ENCODE measurements around the gene MYF5. TPM values are rescaled to one million over a fixed set of nuclear protein-coding genes. Genes with fewer than 3 reads are reported as not detected.

MYF5 gene
- total RNA-seq, 4 donors from 2014 or later, result not detected

GRCh38 chr12:80679346-80680131, 37.2 kb upstream of the MYF5 start:
- intact Hi-C loops (cut with DNase I), result no loop called here
- no peak for TF ChIP-seq POLR2A (IDR thresholded peaks at IDR 0.05)
- no peak for TF ChIP-seq CTCF (IDR thresholded peaks at IDR 0.05)
- no peak for DNase-seq
- no peaks in the 10 kb centered on the region for H3K9me3 ChIP-seq
- 81 to 85% methylated on average over 3 of the region's 3 CpGs for WGBS, 2 donors
- H3K36me3 ChIP-seq, result no peaks in the 10 kb centered on the region
- no peaks in the 10 kb centered on the region for H3K4me1 ChIP-seq
- H3K27ac ChIP-seq, result no peak overlapping the region
- H3K4me3 ChIP-seq (replicated peaks in 1 of 3), result no peak overlapping the region
- no peaks in the 10 kb centered on the region for H3K27me3 ChIP-seq

DNA sequence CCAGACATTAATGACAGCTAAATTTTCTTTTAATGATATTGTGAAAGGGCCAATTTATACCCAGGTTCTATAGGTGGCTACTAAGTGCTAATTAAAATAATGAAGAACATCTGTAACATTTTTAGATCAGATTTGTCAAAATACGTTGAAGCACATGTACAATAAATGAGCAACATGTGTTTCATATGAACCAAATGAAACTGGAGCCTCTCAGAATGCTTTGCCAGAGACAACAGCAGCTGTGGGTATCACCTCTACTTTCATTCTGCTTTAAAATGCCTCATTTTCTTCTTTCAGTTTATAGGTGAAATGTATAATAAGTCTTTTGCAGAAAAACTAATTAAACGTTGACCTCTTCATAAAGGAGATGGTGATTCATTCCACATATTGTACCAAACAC, 35.4 kb upstream of the MYF5 start:
- WGBS, 2 donors, result 89 to 96% methylated on average over 2 of the region's 2 CpGs
- no peak for DNase-seq
- no peak overlapping the region for H3K4me3 ChIP-seq (replicated peaks in 1 of 3)
- TF ChIP-seq POLR2A (IDR thresholded peaks at IDR 0.05) (no peak), CTCF (IDR thresholded peaks at IDR 0.05) (no peak)
- no peaks in the 10 kb centered on the region for H3K4me1 ChIP-seq
- H3K27ac ChIP-seq, result no peak overlapping the region
- H3K36me3 ChIP-seq, result no peaks in the 10 kb centered on the region
- no peaks in the 10 kb centered on the region for H3K9me3 ChIP-seq
- H3K27me3 ChIP-seq, result no peaks in the 10 kb centered on the region
- intact Hi-C loops (cut with DNase I), result no loop called here

DNA sequence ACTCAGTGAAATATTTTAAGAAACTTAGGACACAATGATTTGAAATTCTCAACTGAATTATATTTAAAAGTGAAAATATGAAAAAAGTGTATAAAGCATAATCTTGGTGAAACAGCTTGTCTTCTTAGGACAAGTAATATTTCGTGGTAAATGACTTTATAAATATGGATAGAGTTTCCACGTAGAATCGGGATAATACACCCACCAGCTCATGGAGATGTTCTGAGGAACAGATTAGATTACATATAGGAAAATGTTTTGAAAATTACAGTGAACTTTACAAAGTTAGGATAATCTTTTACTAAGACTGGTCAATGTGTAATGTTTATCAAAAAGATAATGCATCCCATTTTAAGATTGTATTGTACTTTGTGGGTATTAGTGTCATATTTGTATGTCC, 34.9 kb upstream of the MYF5 start:
- Histone ChIP-seq H3K27ac (no peak overlapping the region), H3K4me1 (no peaks in the 10 kb centered on the region), H3K36me3 (no peaks in the 10 kb centered on the region), H3K4me3 (replicated peaks in 1 of 3) (no peak overlapping the region), H3K9me3 (no peaks in the 10 kb centered on the region), H3K27me3 (no peaks in the 10 kb centered on the region)
- TF ChIP-seq CTCF (IDR thresholded peaks at IDR 0.05) (no peak), POLR2A (IDR thresholded peaks at IDR 0.05) (no peak)
- DNase-seq, result no peak
- 90 to 93% methylated on average over 3 of the region's 3 CpGs for WGBS, 2 donors
- intact Hi-C loops (cut with DNase I), result no loop called here

DNA sequence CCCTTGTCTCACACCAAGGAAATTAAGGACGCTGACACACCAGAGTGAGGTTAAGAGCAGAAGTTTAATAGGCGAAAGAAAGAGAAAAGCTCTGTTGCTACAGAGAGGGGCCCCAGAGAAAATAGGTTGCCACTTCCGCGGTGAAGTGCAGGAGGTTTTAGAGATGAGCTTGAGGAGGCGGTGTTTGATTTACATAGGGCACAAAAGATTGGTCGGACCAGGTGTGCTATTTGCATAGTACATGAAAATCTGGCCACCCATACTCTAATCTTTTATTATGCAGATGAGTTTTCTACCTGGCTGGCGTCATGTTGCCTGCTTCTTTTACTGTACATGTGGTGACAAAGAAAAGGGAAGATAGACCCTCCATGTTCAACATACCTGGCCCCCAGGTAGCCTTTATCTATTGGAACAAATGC, 32.6 kb upstream of the MYF5 start:
- WGBS, 2 donors, result 32 to 40% methylated on average over 7 of the region's 7 CpGs
- Histone ChIP-seq H3K36me3 (no peaks in the 10 kb centered on the region), H3K9me3 (no peaks in the 10 kb centered on the region), H3K27ac (no peak overlapping the region), H3K4me1 (no peaks in the 10 kb centered on the region), H3K27me3 (no peaks in the 10 kb centered on the region), H3K4me3 (replicated peaks in 1 of 3) (no peak overlapping the region)
- DNase-seq, result no peak
- intact Hi-C loops (cut with DNase I), result no loop called here
- TF ChIP-seq CTCF (IDR thresholded peaks at IDR 0.05) (no peak), POLR2A (IDR thresholded peaks at IDR 0.05) (no peak)

- H3K9me3 ChIP-seq, result no peaks in the 10 kb centered on the region
- H3K27me3 ChIP-seq, result no peaks in the 10 kb centered on the region
- 93 to 96% methylated on average over 1 of the region's 1 CpG for WGBS, 2 donors
- H3K4me1 ChIP-seq, result no peaks in the 10 kb centered on the region
- H3K4me3 ChIP-seq (replicated peaks in 1 of 3), result no peak overlapping the region
- DNase-seq, result no peak
- no peaks in the 10 kb centered on the region for H3K36me3 ChIP-seq
- TF ChIP-seq CTCF (IDR thresholded peaks at IDR 0.05) (no peak), POLR2A (IDR thresholded peaks at IDR 0.05) (no peak)
- no peak overlapping the region for H3K27ac ChIP-seq
- intact Hi-C loops (cut with DNase I), result no loop called here
Measured at GRCh38 chr12:80690090-80690489, 26.6 kb upstream of the MYF5 start.
